ENCODE results near the gene CCDC33. TPM values are rescaled to one million over a fixed set of nuclear protein-coding genes. Genes with fewer than 3 reads are reported as not detected.

CCDC33 gene
- total RNA-seq, 1 experiment from 2014 or later: not detected

DNA sequence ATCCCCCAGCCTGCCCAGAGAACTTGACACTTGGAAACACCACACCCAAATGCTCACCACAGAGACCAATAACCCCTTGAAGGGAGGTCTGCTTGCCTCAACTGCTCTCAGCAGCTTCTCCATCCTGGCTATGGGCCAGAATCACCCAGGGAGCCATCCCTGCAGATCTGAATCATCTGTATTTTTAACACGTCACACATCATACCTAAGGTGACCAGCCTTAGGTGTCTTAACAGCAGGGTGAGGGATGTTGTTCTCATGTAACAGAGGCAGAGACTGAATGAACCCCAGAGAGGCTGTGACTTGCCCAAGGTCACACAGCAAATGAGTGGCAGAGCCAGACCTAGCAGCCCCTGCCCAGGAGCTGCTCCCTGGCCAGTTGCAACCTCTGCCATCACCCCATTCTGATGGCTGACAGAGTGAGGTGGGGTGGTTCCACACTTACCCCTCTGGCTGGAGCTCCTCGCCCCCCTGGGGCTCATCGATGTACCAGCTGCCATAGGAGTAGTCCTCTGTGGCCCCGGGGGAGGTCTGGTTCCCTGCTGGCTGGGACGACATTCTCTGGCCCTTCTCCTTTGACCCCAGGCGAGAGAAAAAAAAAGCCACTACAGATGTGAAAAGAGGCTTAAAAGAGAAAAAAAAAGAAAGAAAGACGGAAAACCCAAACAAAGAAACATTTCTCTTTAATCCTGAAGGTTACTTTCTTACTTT is 34.3 kb upstream of the CCDC33 start:
- H3K4me1 ChIP-seq: peaks cover 12% of the 10 kb centered on the region; the same call in 1 of the 2 replicates
- ChIA-PET CTCF (no interaction called here), POLR2A (no interaction called here)
- Mint-ChIP-seq H3K4me1 (ENCODE audit: low read depth, unreplicated experiment) (peaks cover 7% of the 10 kb centered on the region), H3K27ac (ENCODE audit: unreplicated experiment) (peak overlapping the region; percentile 20), H3K36me3 (ENCODE audit: insufficient read depth, unreplicated experiment) (no peaks in the 10 kb centered on the region), H3K9me3 (ENCODE audit: unreplicated experiment) (no peaks in the 10 kb centered on the region), H3K27me3 (ENCODE audit: insufficient read depth, unreplicated experiment) (no peaks in the 10 kb centered on the region), H3K4me3 (ENCODE audit: unreplicated experiment) (peak overlapping the region; percentile 18)
- no peaks in the 10 kb centered on the region for H3K36me3 ChIP-seq (ENCODE audit: control insufficient read depth, insufficient read depth, low read length)
- H3K9me3 ChIP-seq: no peaks in the 10 kb centered on the region
- TF ChIP-seq, protein P1, sequence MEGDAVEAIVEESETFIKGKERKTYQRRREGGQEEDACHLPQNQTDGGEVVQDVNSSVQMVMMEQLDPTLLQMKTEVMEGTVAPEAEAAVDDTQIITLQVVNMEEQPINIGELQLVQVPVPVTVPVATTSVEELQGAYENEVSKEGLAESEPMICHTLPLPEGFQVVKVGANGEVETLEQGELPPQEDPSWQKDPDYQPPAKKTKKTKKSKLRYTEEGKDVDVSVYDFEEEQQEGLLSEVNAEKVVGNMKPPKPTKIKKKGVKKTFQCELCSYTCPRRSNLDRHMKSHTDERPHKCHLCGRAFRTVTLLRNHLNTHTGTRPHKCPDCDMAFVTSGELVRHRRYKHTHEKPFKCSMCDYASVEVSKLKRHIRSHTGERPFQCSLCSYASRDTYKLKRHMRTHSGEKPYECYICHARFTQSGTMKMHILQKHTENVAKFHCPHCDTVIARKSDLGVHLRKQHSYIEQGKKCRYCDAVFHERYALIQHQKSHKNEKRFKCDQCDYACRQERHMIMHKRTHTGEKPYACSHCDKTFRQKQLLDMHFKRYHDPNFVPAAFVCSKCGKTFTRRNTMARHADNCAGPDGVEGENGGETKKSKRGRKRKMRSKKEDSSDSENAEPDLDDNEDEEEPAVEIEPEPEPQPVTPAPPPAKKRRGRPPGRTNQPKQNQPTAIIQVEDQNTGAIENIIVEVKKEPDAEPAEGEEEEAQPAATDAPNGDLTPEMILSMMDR (IDR thresholded peaks at IDR 0.05; ENCODE audit: insufficient read depth in 1 of 2, low read depth in 1 of 2, low read length in 1 of 2, severe bottlenecking in 1 of 2, unreplicated experiment in 1 of 2): no peak
- DNase-seq: no peak
- no TSS peak for BruUV-seq (replicated peaks)
- intact Hi-C loops (cut with micrococcal nuclease; ENCODE audit: unreplicated experiment): no loop called here
- no peaks in the 10 kb centered on the region for H3K27me3 ChIP-seq (replicated peaks; ENCODE audit: control insufficient read depth, insufficient read depth, low read length)
- no peak overlapping the region for H3K4me3 ChIP-seq (ENCODE audit: low read depth, low read length)

DNA sequence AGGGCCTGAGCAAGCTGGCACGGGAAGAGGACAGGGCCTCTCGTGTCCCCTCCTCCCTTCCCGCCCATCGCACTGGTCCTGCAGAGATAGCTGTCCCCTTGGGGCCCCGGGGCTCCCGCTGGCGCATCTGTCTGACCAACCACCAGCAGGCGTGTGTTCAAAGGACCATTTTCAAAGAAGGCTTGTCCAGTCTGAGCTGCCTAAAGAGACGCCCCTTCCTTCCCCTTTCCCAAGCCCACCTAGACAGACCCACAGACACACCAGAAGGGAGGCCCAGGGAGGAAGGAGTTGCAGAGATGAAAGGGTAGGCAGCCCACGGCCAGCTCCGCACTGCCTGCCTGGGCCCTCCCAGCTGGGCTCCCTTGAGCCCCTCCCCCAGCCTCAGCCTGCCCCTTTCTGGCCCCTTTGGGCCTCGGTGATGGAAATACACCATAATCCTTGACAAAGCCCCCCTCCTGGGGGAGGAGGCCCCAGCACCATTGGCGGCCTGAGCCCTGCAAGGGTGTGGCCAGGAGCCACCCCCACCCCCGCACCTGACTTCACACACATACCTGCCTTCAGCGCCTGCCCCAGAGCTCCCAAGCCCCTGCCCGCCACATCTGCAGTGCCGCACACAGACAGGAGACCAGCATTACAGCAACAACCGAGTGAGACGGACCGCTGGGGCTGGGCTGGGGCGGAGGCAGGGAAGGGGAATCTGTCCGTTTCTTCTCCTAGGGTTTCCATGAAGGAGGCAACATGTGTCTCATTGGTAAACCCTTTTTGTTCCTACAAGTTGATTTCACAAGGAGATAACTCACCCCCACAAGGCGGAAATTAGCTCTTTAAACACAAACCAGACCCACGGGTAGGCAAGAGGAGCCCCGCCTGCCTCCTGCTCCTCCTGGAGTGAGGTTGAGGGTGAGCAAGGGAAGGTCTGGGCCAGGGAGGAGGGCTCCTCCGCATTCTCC is 33.4 kb upstream of the CCDC33 start, which contains the start of gene STRA6:
Gene STRA6, minus strand, starts transcription at position 336 of the 950 bp plus-strand sequence. CDS start 520 bp downstream, outside the sequence.
- H3K4me1 ChIP-seq: peaks cover 12% of the 10 kb centered on the region; the same call in 1 of the 2 replicates
- no TSS peak for BruUV-seq (replicated peaks)
- DNase-seq: peak; percentile 42 to 74
- ChIA-PET CTCF (interaction anchor here (0.6 kb wide), 1 partner anchor 21 kb away, joined by 3 read pairs; no protein-coding TSS in a partner anchor), POLR2A (no interaction called here)
- H3K27me3 ChIP-seq (replicated peaks; ENCODE audit: control insufficient read depth, insufficient read depth, low read length): no peaks in the 10 kb centered on the region
- no peaks in the 10 kb centered on the region for H3K36me3 ChIP-seq (ENCODE audit: control insufficient read depth, insufficient read depth, low read length)
- Mint-ChIP-seq H3K4me3 (ENCODE audit: unreplicated experiment) (peak within 1 kb of the TSS; percentile 18), H3K36me3 (ENCODE audit: insufficient read depth, unreplicated experiment) (no peaks in the 10 kb centered on the region), H3K4me1 (ENCODE audit: low read depth, unreplicated experiment) (peaks cover 7% of the 10 kb centered on the region), H3K27ac (ENCODE audit: unreplicated experiment) (peak within 1 kb of the TSS; percentile 20), H3K27me3 (ENCODE audit: insufficient read depth, unreplicated experiment) (no peaks in the 10 kb centered on the region), H3K9me3 (ENCODE audit: unreplicated experiment) (no peaks in the 10 kb centered on the region)
- intact Hi-C loops (cut with micrococcal nuclease; ENCODE audit: unreplicated experiment): no loop called here
- no peak within 1 kb of the TSS for H3K4me3 ChIP-seq (ENCODE audit: low read depth, low read length)
- no peaks in the 10 kb centered on the region for H3K9me3 ChIP-seq
- TF ChIP-seq, protein P1 (IDR thresholded peaks at IDR 0.05; ENCODE audit: insufficient read depth in 1 of 2, low read depth in 1 of 2, low read length in 1 of 2, severe bottlenecking in 1 of 2, unreplicated experiment in 1 of 2): no peak

DNA sequence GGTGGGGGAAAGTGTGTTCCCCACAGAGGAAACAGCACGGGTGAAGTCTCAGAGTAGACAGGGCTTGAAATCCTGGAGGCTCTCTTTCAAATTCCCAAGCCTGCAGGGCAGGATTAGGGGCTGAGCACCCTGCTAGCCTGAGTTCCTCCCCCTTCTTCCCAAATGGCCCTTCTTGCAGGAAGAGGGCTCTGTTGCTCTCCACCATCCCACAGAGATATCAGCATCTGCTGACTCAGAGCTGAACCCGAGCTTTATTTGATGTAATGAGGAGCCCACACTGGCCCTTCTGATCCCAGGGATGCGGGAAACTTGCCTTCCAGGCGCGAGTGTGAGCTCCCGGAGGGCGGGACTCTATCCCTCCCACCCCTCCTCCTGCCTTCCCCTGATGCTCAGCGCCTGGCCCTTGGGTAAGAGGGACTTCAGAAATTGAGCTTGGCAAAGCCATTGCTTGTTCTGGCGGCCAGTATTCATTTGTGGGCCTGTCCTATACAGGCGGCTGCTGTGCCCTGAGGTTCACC is 32.2 kb upstream of the CCDC33 start:
- no peaks in the 10 kb centered on the region for H3K9me3 ChIP-seq
- H3K27ac Mint-ChIP-seq (ENCODE audit: unreplicated experiment): no peak overlapping the region
- H3K27me3 Mint-ChIP-seq (ENCODE audit: insufficient read depth, unreplicated experiment): no peaks in the 10 kb centered on the region
- H3K36me3 ChIP-seq (ENCODE audit: control insufficient read depth, insufficient read depth, low read length): no peaks in the 10 kb centered on the region
- H3K27me3 ChIP-seq (replicated peaks; ENCODE audit: control insufficient read depth, insufficient read depth, low read length): no peaks in the 10 kb centered on the region
- BruUV-seq (replicated peaks): no TSS peak
- ChIA-PET POLR2A (no interaction called here), CTCF (no interaction called here)
- no peaks in the 10 kb centered on the region for H3K9me3 Mint-ChIP-seq (ENCODE audit: unreplicated experiment)
- H3K4me3 ChIP-seq (ENCODE audit: low read depth, low read length): no peak overlapping the region
- no peak for DNase-seq
- H3K36me3 Mint-ChIP-seq (ENCODE audit: insufficient read depth, unreplicated experiment): peaks cover 6% of the 10 kb centered on the region
- no peak overlapping the region for H3K4me3 Mint-ChIP-seq (ENCODE audit: unreplicated experiment)
- intact Hi-C loops (cut with micrococcal nuclease; ENCODE audit: unreplicated experiment): no loop called here
- TF ChIP-seq, protein P1 (IDR thresholded peaks at IDR 0.05; ENCODE audit: insufficient read depth in 1 of 2, low read depth in 1 of 2, low read length in 1 of 2, severe bottlenecking in 1 of 2, unreplicated experiment in 1 of 2): no peak
- peaks cover 12% of the 10 kb centered on the region; the same call in 1 of the 2 replicates for H3K4me1 ChIP-seq
- peaks cover 14% of the 10 kb centered on the region for H3K4me1 Mint-ChIP-seq (ENCODE audit: low read depth, unreplicated experiment)
